ENCODE measurements around the gene BRF1.
A peak's percentile ranks its signal among the peaks of the same experiment; 100 is the strongest.

BRF1 gene

DNA sequence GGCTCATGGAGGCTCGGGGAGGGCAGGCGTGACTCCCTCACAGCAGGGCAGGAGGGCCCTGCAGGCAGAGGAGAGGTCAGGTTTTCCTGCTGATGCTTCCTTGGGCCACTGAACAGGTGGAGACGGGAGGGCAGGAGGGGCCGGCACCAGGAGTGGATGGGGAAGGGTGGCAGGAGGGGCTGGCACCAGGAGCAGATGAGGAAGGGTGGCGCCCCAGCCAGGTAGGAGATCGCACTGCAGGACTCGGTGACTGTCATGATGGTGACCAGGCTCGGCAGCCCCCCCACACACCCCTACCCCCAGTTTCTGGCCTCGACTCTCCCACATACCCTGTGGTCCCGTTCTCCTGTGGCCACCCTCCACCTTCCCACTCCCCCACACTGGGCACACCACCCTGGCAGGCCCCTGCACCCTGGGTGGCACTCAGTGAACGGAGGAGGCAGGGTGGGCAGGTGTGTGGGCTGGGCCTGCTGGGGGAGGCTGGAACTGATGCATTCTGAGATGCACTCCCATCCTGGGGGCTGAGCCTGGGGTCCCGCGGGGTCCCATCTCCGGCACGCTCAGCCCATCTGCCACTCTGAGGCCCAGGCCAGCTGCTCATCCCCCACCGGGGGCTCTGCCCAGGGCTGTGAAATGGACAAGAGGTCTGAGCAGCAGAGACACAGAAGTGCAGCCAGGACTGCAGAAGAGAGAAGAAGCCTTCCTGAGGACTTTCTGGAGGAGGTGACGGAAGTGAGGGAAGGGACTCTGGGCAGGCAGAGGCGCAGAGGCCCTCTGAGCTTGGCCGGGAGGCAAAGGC is 122.5 kb downstream of the BRF1 start:
- TF ChIP-seq TEAD4 (IDR thresholded peaks at IDR 0.05), result no peak
- TF ChIP-seq TCF12 (IDR thresholded peaks at IDR 0.05; ENCODE audit: low read depth), result no peak
- TF ChIP-seq CEBPB (IDR thresholded peaks at IDR 0.05), result no peak
- TF ChIP-seq, protein P1, sequence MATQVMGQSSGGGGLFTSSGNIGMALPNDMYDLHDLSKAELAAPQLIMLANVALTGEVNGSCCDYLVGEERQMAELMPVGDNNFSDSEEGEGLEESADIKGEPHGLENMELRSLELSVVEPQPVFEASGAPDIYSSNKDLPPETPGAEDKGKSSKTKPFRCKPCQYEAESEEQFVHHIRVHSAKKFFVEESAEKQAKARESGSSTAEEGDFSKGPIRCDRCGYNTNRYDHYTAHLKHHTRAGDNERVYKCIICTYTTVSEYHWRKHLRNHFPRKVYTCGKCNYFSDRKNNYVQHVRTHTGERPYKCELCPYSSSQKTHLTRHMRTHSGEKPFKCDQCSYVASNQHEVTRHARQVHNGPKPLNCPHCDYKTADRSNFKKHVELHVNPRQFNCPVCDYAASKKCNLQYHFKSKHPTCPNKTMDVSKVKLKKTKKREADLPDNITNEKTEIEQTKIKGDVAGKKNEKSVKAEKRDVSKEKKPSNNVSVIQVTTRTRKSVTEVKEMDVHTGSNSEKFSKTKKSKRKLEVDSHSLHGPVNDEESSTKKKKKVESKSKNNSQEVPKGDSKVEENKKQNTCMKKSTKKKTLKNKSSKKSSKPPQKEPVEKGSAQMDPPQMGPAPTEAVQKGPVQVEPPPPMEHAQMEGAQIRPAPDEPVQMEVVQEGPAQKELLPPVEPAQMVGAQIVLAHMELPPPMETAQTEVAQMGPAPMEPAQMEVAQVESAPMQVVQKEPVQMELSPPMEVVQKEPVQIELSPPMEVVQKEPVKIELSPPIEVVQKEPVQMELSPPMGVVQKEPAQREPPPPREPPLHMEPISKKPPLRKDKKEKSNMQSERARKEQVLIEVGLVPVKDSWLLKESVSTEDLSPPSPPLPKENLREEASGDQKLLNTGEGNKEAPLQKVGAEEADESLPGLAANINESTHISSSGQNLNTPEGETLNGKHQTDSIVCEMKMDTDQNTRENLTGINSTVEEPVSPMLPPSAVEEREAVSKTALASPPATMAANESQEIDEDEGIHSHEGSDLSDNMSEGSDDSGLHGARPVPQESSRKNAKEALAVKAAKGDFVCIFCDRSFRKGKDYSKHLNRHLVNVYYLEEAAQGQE (IDR thresholded peaks at IDR 0.05; ENCODE audit: low read depth), result no peak
- no peak for TF ChIP-seq YY1 (IDR thresholded peaks at IDR 0.05; ENCODE audit: low read depth)
- TF ChIP-seq CREB1 (IDR thresholded peaks at IDR 0.05; ENCODE audit: low read depth), result no peak
- TF ChIP-seq EP300 (IDR thresholded peaks at IDR 0.05; ENCODE audit: borderline replicate concordance), result no peak
- no peak for TF ChIP-seq TAF1 (IDR thresholded peaks at IDR 0.05; ENCODE audit: low read depth)
- no peak for TF ChIP-seq EGR1 (IDR thresholded peaks at IDR 0.05)
- no peak for TF ChIP-seq USF1 (IDR thresholded peaks at IDR 0.05)
- TF ChIP-seq MAX (IDR thresholded peaks at IDR 0.05), result no peak
- no peak for TF ChIP-seq FOXM1 (IDR thresholded peaks at IDR 0.05; ENCODE audit: borderline replicate concordance, low read depth)
- TF ChIP-seq NFIC (IDR thresholded peaks at IDR 0.05), result no peak
- TF ChIP-seq ZBTB7A (IDR thresholded peaks at IDR 0.05; ENCODE audit: low read depth), result no peak
- no peak for TF ChIP-seq RAD21 (IDR thresholded peaks at IDR 0.05; ENCODE audit: low read depth)

GRCh38 chr14:105177082-105177481 is 123.7 kb downstream of the BRF1 start:
- no peak for TF ChIP-seq CREB1 (IDR thresholded peaks at IDR 0.05; ENCODE audit: low read depth)
- TF ChIP-seq ZBTB7A (IDR thresholded peaks at IDR 0.05; ENCODE audit: low read depth), result no peak

DNA sequence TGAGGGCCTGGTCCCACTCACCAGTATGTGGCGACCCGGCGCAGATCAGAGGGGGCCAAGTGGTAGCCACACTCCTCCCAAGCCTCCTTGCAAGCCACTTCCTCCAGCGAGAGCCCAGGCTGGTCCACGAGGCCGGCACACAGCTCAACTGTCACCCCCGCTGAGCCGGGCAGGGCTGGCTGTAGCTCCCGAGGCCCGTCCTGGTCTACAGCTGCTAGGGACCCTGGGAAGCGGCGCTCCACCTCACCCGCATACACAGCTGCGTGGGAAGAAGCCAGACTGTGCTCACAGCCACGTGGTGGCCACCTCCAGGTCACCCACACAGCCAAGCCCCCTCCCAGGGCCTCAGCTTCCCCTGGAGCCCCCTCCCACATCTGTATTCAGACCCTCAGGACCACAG is 124.3 kb downstream of the BRF1 start:
- TF ChIP-seq EGR1 (IDR thresholded peaks at IDR 0.05) (no peak), TEAD4 (IDR thresholded peaks at IDR 0.05) (no peak), ZBTB7A (IDR thresholded peaks at IDR 0.05; ENCODE audit: low read depth) (no peak), RAD21 (IDR thresholded peaks at IDR 0.05; ENCODE audit: low read depth) (no peak), MAX (IDR thresholded peaks at IDR 0.05) (no peak), YY1 (IDR thresholded peaks at IDR 0.05; ENCODE audit: low read depth) (no peak), FOXM1 (IDR thresholded peaks at IDR 0.05; ENCODE audit: borderline replicate concordance, low read depth) (no peak), NFIC (IDR thresholded peaks at IDR 0.05) (no peak), USF1 (IDR thresholded peaks at IDR 0.05) (no peak), TCF12 (IDR thresholded peaks at IDR 0.05; ENCODE audit: low read depth) (no peak), EP300 (IDR thresholded peaks at IDR 0.05; ENCODE audit: borderline replicate concordance) (no peak), CREB1 (IDR thresholded peaks at IDR 0.05; ENCODE audit: low read depth) (no peak), TAF1 (IDR thresholded peaks at IDR 0.05; ENCODE audit: low read depth) (no peak), CEBPB (IDR thresholded peaks at IDR 0.05) (no peak)
- TF ChIP-seq, protein P1 (IDR thresholded peaks at IDR 0.05; ENCODE audit: low read depth), result no peak

DNA sequence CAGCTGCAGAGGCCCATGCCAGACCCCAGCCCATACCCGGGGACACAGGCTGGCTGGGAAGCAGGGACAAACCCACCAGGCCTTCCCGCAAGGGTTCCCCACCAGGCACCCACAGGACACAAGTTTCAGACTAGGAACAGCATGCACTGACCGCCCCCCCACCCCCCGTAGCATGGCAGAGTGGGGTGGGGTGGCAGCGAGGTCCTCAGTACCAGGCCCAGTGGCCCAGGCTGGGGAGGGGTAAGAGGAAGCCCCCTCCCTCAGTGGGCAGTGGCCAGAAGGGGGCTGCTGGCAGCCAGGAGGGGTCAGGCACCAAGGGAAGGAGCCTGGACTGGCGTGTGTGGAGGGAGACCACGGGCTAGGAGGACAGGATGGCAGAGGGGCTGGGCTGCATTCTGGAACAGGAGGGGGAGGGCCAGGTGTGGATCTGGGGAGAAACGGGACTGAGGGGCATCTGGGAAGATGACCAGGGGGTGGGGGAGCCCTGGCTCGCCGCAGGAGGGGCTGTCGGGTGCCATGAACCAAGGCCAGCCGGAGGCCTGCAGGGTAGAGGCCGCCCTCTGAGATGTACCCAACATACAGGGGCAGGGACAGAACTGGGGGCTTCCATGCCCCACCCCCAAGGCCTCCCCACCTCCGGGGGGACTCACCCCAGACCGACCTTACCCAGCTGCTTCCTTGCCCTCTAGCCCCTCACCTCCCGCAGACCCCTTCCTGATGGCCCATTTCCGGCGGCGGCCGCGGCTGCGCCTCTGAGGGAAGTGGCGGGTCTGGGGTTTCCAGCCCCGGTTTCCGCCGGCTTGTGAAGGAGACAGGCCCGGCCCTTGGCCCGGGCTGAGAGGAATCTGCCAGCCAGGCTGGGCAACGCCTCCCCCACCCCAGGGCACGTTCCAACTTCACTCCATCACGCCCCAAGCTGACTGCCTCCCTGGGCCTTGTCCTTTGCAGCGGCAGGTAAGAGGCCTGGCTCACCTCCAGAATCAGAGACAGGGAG is 126.6 kb downstream of the BRF1 start:
- TF ChIP-seq ZBTB7A (IDR thresholded peaks at IDR 0.05; ENCODE audit: low read depth) (0 out of 2 replicates have a peak, but pooled peaks have one; percentile 53), YY1 (IDR thresholded peaks at IDR 0.05; ENCODE audit: low read depth) (no peak)

GRCh38 chr14:105173145-105173544 is 127.7 kb downstream of the BRF1 start:
- TF ChIP-seq ZBTB7A (IDR thresholded peaks at IDR 0.05; ENCODE audit: low read depth), result peak; percentile 19; the same call in 1 of the 2 replicates
- TF ChIP-seq CEBPB (IDR thresholded peaks at IDR 0.05), result no peak

All from Ishikawa (cell line).